HCT116 (cell line): ENCODE results near the gene HAO1.

Experiments used
- CTCF ChIP-seq, 3 experiments: fragments of 200-600 bp in 1 of 3; sonication (generic) in 1 of 3; IDR thresholded peaks in 2 of 3; conservative IDR thresholded peaks in 1 of 3; 2 replicates each; pipeline ENCODE4 v1.5.1; 2012 to 2017; ENCODE audit warnings: low read depth in 2 of 3, low read length in 2 of 3, antibody characterized with exemption in 1 of 3, borderline replicate concordance in 1 of 3, control low read depth in 1 of 3, mild to moderate bottlenecking in 1 of 3, mixed read lengths in 1 of 3, mixed run types in 1 of 3, moderate library complexity in 1 of 3; ENCODE audit not compliant: insufficient read depth in 1 of 3
- EZH2 ChIP-seq: fragments of 200-600 bp; sonication (generic); IDR thresholded peaks from 2 replicates; pipeline ENCODE4 v1.6.1; 2017; ENCODE audit warnings: antibody characterized with exemption, mixed run types
- EZH2phosphoT487 ChIP-seq: fragments of 200-600 bp; IDR thresholded peaks from 2 replicates; pipeline ENCODE4 v1.6.1; 2018; ENCODE audit warnings: antibody characterized with exemption, borderline replicate concordance
- JUND ChIP-seq: IDR thresholded peaks from 2 replicates; pipeline ENCODE4 v1.6.1; 2012
- POLR2A ChIP-seq: IDR thresholded peaks from 2 replicates; pipeline ENCODE4 v1.7.0; 2011; ENCODE audit warnings: borderline replicate concordance; ENCODE audit not compliant: insufficient read depth, insufficient read length; ENCODE audit errors: extremely low read depth
- POLR2AphosphoS5 ChIP-seq: IDR thresholded peaks from 2 replicates; pipeline ENCODE4 v1.6.1; 2011; ENCODE audit warnings: mild to moderate bottlenecking, low read depth, low read length, moderate library complexity
- RAD21 ChIP-seq: IDR thresholded peaks from 2 replicates; pipeline ENCODE4 v1.6.1; 2012; ENCODE audit warnings: low read depth, mild to moderate bottlenecking
- REST ChIP-seq: IDR thresholded peaks from 2 replicates; pipeline ENCODE4 v1.6.1; 2012; ENCODE audit warnings: low read depth
- SP1 ChIP-seq: IDR thresholded peaks from 2 replicates; pipeline ENCODE4 v1.6.1; 2012; ENCODE audit warnings: low read depth
- YY1 ChIP-seq: IDR thresholded peaks from 2 replicates; pipeline ENCODE4 v1.6.1; 2011; ENCODE audit warnings: low read length, low read depth, moderate library complexity, mild to moderate bottlenecking; ENCODE audit not compliant: insufficient replicate concordance; ENCODE audit errors: extremely low read depth
- ZNF274 ChIP-seq: fragments of 200-500 bp; sonication (Bioruptor generic); IDR thresholded peaks from 2 replicates; pipeline ENCODE4 v1.6.1; 2014; ENCODE audit warnings: mild to moderate bottlenecking, low read depth, low read length, inconsistent platforms

DNA sequence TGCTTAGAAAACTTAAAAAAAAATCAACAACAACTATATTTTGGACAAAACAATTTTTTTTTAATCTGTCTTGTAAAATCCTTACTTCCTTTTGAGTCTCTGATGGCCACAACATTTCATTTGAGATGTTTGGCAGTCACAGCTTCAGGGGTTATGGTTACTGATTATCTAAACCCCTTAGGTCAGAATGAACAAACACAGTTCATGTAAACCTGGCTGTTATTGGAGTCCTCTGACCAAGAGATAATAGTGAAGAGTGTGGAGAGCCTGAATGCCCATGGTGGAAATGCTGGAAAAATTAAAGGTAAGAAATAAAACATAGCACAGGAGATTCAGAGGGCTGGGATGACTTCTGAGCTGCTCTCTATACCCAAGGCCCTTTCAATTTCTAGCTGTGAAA is 41.1 kb upstream of the HAO1 start:
- no peak for TF ChIP-seq CTCF (IDR thresholded peaks at IDR 0.05 in 2 of 3, conservative IDR thresholded peaks at IDR 0.05 in 1 of 3; ENCODE audit: borderline replicate concordance in 1 of 3, insufficient read depth in 1 of 3, low read depth in 2 of 3, low read length in 2 of 3)
- no peak for TF ChIP-seq POLR2A
- no peak for TF ChIP-seq YY1
- TF ChIP-seq JUND, result no peak
- TF ChIP-seq EZH2, result no peak
- no peak for TF ChIP-seq REST
- no peak for TF ChIP-seq ZNF274
- no peak for TF ChIP-seq EZH2phosphoT487
- no peak for TF ChIP-seq RAD21
- TF ChIP-seq SP1, result no peak
- no peak for TF ChIP-seq POLR2AphosphoS5
